ENCODE data around the gene ENOX2. TPM values are rescaled to one million over a fixed set of nuclear protein-coding genes. Genes with fewer than 3 reads are reported as not detected.
"Not testable (repeated sequence)": the region's sequence is repeated elsewhere in the genome, so short reads cannot be mapped to it uniquely, and the experiment has no call there.

The ENOX2 gene
- total and polyA plus RNA-seq, 12 donors = 3.4 to 31.7 (median 18.9) TPM

DNA sequence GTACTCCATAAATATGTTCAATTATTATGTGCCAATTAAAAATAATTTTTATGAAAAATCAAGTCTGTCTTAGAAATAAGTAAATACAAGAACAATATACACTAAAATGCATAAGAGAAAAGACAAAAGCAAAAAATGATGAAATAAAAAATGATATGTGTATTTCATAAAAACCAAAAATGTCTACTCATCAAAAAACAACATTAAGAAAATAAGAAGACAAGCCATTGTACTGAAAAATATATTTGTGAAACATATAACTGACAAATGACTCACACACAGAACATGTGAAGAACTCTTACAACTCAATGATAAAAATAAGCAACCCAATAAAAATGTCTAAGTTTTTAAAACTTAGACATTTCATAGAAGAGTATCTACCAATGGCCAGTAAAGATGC is 34.1 kb upstream of the ENOX2 start:
- Histone ChIP-seq H3K36me3 (replicated peaks in 1 of 2) (no peaks in the 10 kb centered on the region), H3K27ac (no peak overlapping the region), H3K9me3 (replicated peaks in 1 of 3) (no peaks in the 10 kb centered on the region), H3K27me3 (no peaks in the 10 kb centered on the region), H3K4me1 (replicated peaks in 1 of 2) (no peaks in the 10 kb centered on the region), H3K4me3 (no peak overlapping the region)
- no peak for DNase-seq
- intact Hi-C loops (cut with DNase I) = no loop called here
- no peak for TF ChIP-seq POLR2A (IDR thresholded peaks at IDR 0.05)

DNA sequence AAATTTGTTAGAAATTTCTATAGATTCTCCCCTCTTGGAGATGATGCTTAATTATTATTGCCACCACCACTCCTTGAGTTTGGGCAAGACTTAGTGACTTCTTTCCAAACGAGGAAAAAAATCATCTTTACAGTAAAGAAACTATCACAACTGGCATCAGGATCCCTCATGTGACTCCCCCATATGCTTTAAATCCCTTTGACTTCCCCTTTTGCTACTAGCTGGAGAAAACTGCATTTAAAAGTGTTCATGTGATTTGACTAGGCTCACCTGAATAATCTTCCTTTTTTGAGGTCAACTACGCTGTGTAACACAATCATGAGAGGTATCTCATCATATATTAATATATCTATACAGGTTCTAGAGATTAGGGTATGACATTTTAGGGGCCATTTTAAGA is 30.3 kb upstream of the ENOX2 start:
- H3K27ac ChIP-seq = no peak overlapping the region
- WGBS, 4 donors = 51 to 67% (median 57%) methylated on average over 2 of the region's 2 CpGs
- no peak for DNase-seq
- no peaks in the 10 kb centered on the region for H3K9me3 ChIP-seq (replicated peaks in 1 of 3)
- TF ChIP-seq POLR2A (IDR thresholded peaks at IDR 0.05) = no peak
- TF ChIP-seq, protein P1, sequence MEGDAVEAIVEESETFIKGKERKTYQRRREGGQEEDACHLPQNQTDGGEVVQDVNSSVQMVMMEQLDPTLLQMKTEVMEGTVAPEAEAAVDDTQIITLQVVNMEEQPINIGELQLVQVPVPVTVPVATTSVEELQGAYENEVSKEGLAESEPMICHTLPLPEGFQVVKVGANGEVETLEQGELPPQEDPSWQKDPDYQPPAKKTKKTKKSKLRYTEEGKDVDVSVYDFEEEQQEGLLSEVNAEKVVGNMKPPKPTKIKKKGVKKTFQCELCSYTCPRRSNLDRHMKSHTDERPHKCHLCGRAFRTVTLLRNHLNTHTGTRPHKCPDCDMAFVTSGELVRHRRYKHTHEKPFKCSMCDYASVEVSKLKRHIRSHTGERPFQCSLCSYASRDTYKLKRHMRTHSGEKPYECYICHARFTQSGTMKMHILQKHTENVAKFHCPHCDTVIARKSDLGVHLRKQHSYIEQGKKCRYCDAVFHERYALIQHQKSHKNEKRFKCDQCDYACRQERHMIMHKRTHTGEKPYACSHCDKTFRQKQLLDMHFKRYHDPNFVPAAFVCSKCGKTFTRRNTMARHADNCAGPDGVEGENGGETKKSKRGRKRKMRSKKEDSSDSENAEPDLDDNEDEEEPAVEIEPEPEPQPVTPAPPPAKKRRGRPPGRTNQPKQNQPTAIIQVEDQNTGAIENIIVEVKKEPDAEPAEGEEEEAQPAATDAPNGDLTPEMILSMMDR (IDR thresholded peaks at IDR 0.05) = no peak
- no peaks in the 10 kb centered on the region for H3K4me1 ChIP-seq (replicated peaks in 1 of 2)
- H3K4me3 ChIP-seq = no peak overlapping the region
- intact Hi-C loops (cut with DNase I) = no loop called here
- H3K27me3 ChIP-seq = peaks cover 7% of the 10 kb centered on the region
- no peaks in the 10 kb centered on the region for H3K36me3 ChIP-seq (replicated peaks in 1 of 2)

DNA sequence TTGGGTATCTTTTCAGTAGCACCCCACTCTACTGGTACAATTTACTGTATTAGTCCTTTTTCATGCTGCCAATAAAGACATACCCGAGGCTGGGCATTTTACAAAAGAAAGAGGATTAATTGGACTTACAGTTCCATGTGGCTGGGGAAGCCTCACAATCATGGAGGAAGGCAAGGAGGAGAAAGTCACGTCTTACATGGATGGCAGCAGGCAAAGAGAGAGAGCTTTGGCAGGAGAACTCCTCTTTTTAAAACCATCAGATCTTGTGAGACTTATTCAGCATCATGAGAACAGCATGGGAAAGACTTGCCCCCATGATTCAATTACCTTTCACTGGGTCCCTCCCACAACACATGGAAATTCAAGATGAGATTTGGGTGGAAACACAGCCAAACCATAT is 17.4 kb upstream of the ENOX2 start:
- WGBS, 4 donors = 32 to 53% (median 41%) methylated on average over 2 of the region's 2 CpGs
- H3K4me3 ChIP-seq; H3K9me3 ChIP-seq (replicated peaks in 1 of 3); H3K27me3 ChIP-seq; intact Hi-C loops (cut with DNase I); H3K27ac ChIP-seq; DNase-seq; H3K36me3 ChIP-seq (replicated peaks in 1 of 2); H3K4me1 ChIP-seq (replicated peaks in 1 of 2): not testable (repeated sequence)

DNA sequence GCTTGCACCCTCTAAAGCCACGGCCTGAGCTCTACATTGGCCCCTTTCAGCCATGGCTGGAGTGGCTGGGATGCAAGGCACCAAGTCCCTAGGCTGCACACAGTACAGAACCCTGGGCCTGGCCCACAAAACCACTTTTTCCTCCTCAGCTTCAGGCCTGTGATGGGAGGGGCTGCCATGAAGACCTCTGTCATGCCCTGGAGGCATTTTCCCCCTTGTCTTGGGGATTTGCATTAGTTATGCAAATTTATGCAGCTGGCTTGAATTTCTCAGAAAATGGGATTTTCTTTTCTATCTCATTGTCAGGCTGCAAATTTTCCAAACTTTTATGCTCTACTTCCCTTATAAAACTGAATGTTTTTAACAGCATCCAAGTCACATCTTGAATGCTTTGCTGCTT is 16.7 kb upstream of the ENOX2 start:
- H3K4me3 ChIP-seq; H3K4me1 ChIP-seq (replicated peaks in 1 of 2); H3K36me3 ChIP-seq (replicated peaks in 1 of 2); DNase-seq; H3K27ac ChIP-seq; H3K9me3 ChIP-seq (replicated peaks in 1 of 3); H3K27me3 ChIP-seq: not testable (repeated sequence)
- intact Hi-C loops (cut with DNase I) = loop anchor here (5.0 to 10.0 kb wide), 3 partner anchors 382 to 525 kb away; no protein-coding TSS in a partner anchor
- 36 to 62% methylated on average over 1 of the region's 1 CpG; no CpG with 5 or more reads in 2 of the 4 donors for WGBS, 4 donors

DNA sequence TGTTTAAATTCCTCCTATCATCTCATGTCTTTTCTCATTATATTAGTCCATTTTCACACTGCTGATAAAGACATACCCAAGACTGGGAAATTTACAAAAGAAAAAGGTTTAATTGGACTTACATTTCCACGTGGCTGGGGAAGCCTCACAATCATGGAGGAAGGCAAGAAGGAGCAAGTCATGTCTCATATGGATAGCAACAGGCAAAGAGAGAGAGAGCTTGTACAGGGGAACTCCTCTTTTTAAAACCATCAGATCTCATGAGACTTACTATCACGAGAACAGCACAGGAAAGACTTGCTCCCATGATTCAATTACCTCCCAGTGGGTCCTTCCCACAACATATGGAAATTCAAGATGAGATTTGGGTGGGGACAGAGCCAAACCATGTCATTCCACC is 15.5 kb upstream of the ENOX2 start:
- WGBS, 4 donors = 18 to 70% (median 51%) methylated on average over 2 of the region's 2 CpGs
- not testable (repeated sequence) for H3K4me1 ChIP-seq (replicated peaks in 1 of 2); DNase-seq; H3K27me3 ChIP-seq; H3K36me3 ChIP-seq (replicated peaks in 1 of 2); H3K9me3 ChIP-seq (replicated peaks in 1 of 3); H3K27ac ChIP-seq; H3K4me3 ChIP-seq
- intact Hi-C loops (cut with DNase I) = loop anchor here (5.0 to 10.0 kb wide), 3 partner anchors 381 to 524 kb away; no protein-coding TSS in a partner anchor

DNA sequence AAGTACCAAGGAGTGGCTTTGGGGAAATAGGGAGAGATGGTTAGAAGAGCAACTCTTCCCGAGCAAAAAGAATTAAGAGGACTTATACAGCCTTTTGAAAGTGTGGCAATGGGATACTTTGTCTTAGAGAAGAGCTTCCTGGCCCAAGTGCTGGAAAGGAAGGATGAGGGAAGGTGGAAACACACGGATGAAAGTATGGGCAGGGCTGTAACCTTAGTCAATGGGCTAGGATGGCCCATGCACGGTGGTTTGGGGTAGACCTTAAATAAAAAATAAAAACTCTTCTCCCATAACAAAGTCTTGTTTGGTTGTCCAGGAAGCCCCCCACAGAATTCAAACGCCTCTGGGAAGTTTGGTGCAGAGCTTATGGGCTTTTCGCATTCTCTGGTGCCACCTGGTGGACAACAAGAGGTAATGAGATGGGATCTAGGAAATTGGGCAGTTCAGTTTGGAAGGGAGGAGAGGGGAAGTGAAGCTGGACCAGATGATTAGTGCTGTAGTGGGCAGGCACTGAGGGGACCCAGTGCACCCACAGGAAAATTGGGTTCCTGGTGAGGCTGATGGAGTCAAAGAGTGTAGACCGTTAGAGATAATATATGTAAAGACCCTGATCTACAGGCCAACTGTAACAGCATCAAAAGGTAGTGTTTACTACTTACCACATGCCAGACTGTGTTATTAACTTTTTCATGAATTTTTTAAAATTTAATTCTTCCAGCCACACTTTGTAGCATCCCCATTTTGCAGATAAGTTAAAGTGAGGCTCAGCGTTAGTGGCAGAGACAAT is 13.8 kb upstream of the ENOX2 start:
- no peak overlapping the region for H3K27ac ChIP-seq
- DNase-seq = peak; percentile 19 to 59 (median 44)
- H3K4me1 ChIP-seq (replicated peaks in 1 of 2) = no peaks in the 10 kb centered on the region
- 25 to 32% (median 27%) methylated on average over 7 of the region's 7 CpGs for WGBS, 4 donors
- H3K27me3 ChIP-seq = peaks cover 8% of the 10 kb centered on the region
- intact Hi-C loops (cut with DNase I) = loop anchor here (5.0 to 10.0 kb wide), 3 partner anchors 380 to 522 kb away; no protein-coding TSS in a partner anchor
- no peak overlapping the region for H3K4me3 ChIP-seq
- TF ChIP-seq, protein P1 (IDR thresholded peaks at IDR 0.05) = peak; percentile 61 to 82 (median 74)
- no peak for TF ChIP-seq POLR2A (IDR thresholded peaks at IDR 0.05)
- H3K36me3 ChIP-seq (replicated peaks in 1 of 2) = no peaks in the 10 kb centered on the region
- H3K9me3 ChIP-seq (replicated peaks in 1 of 3) = no peaks in the 10 kb centered on the region

Measured in adrenal gland (tissue), 12 donors.